GM12865 (cell line): ENCODE data around the gene KIAA0586.
"Not testable (repeated sequence)": the region's sequence is repeated elsewhere in the genome, so short reads cannot be mapped to it uniquely, and the experiment has no call there.

Source experiments
- DNase-seq: peaks from one replicate; pipeline ENCODE4 v3.0.0; 2010; ENCODE audit warnings: low read depth
- H3K4me3 ChIP-seq: 2 replicates; pipeline ENCODE4 v1.5.1; 2011; ENCODE audit warnings: mild to moderate bottlenecking, low read depth, low read length, control low read depth
- TF ChIP-seq, protein P1 (sequence below): IDR thresholded peaks from 2 replicates; pipeline ENCODE4 v1.5.1; 2011; ENCODE audit warnings: low read length, control low read depth, low read depth, inconsistent platforms; ENCODE audit not compliant: insufficient read depth; ENCODE audit errors: missing control alignments

The KIAA0586 gene

GRCh38 chr14:58517592-58517991, 90.1 kb downstream of the KIAA0586 start:
- no peak for DNase-seq
- H3K4me3 ChIP-seq: no peak overlapping the region
- TF ChIP-seq, protein P1, sequence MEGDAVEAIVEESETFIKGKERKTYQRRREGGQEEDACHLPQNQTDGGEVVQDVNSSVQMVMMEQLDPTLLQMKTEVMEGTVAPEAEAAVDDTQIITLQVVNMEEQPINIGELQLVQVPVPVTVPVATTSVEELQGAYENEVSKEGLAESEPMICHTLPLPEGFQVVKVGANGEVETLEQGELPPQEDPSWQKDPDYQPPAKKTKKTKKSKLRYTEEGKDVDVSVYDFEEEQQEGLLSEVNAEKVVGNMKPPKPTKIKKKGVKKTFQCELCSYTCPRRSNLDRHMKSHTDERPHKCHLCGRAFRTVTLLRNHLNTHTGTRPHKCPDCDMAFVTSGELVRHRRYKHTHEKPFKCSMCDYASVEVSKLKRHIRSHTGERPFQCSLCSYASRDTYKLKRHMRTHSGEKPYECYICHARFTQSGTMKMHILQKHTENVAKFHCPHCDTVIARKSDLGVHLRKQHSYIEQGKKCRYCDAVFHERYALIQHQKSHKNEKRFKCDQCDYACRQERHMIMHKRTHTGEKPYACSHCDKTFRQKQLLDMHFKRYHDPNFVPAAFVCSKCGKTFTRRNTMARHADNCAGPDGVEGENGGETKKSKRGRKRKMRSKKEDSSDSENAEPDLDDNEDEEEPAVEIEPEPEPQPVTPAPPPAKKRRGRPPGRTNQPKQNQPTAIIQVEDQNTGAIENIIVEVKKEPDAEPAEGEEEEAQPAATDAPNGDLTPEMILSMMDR: no peak

DNA sequence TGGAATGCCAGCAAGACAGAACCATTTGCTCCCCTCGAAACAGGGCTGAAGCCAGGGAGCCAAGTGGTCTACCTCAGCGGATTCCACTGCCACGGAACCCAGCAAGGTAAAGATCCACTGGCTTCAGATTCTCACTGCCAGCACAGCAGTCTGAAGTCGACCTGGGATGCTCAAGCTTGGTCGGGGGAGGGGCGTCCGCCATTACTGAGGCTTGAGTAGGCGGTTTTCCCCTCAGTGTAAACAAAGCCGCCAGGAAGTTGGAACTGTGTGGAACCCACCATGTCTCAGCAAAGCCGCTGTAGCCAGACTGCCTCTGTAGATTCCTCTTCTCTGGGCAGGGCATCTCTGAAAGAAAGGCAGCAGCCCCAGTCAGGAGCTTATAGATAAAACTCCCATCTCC, 98.2 kb downstream of the KIAA0586 start:
- H3K4me3 ChIP-seq, DNase-seq: not testable (repeated sequence)

- no peak for DNase-seq
- TF ChIP-seq, protein P1: no peak
- H3K4me3 ChIP-seq: no peak overlapping the region
These were observed 105.9 kb downstream of the KIAA0586 start for GRCh38 chr14:58533446-58533845.

DNA sequence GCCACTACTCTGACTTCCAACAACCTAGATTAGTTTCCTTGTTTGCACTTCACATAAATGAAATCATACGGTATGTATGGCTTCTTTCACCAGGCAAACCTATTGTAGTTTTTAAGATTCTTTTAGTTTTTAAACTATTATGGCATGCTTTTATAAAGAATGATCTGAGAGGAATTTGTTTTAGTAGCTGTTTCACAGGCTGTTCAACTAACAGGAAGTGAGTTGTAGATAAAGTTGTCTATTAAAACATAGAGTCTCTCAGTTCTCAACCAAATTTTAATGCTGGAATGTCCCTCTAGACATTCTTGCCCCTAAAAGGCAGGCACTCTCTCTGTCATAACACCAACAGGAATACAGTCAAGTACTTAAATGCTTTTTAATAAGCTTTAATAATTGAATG, 107.5 kb downstream of the KIAA0586 start:
- no peak overlapping the region for H3K4me3 ChIP-seq
- TF ChIP-seq, protein P1: no peak
- no peak for DNase-seq

DNA sequence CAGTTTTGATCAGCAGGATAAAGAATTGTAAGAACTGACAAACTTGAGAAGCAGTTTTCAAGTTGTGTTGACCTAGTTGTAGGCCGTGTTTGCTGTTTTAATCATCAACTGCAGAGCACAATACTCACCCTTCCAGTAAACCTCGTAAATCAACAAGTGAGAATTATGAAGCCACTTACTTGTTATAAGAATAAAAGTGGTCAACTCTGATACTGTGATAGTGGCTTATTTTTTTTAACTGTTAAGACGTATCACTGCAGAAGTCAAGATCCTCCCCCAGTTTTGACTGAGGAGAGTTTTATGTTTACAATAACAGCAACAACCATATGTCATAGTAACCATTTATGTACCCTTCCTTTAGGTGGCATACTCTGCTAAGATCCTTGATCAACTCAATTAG, 109.5 kb downstream of the KIAA0586 start:
- TF ChIP-seq, protein P1: no peak
- no peak overlapping the region for H3K4me3 ChIP-seq
- no peak for DNase-seq

DNA sequence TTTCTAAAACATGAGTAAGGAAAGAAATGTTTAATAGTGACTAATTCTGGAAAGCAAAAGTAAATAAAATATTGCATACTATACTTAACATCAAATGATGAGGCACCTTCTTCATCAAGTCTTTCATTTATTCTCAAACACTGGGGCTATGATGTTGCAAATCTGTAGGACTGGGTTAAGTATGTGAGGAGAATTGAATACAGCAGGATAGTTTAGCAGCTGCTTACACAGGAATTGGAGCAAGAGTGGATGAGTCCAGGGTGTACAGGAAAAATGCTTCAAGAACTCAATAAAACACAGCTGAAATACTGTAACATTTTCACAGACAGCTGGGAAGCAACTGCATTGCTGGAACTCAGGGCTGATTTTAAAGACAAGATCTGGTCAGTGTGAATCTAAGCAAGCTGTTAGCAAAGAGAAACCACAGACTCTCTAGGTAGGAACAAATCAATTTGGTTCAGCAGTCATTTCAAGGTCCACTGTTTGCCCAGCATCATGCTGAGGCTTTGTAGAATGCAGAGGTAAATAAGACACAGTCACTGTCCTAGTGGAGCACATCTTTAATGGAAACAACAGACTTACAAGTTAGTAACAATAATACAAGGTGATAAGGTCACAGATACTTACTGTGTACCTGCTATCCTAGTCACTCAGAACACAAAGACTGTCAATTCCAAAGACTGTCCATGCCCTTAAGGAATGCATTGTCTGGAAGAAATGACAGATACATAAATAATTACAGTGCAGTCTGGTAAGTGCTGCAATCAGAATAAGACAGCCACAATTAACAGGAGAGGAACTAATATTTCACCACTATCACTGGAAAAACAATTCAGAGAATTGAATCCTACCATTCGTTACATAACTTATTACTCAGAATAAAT, 113.5 kb downstream of the KIAA0586 start:
- no peak for DNase-seq

DNA sequence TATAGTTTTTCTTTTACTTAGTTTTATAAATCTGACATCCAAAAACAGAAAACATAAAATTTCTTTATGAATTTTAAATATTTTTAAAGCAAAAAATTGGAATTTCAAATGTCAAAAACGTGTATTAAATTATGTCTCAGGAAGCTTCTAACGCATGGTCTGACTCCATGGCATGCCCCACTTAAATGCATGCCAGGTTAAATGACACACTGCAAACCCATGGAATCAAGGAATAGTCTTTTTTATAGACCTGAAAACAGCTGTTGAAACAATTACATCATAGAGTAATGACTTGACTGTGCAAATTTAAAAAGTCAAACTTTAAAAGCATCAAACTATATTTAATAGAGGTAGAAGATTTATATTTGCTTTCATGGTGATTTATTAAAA, 114.1 kb downstream of the KIAA0586 start:
- no peak overlapping the region for H3K4me3 ChIP-seq
- TF ChIP-seq, protein P1: no peak
- DNase-seq: no peak

More for the DNA sequence above, 113.5 kb downstream of the KIAA0586 start:
- no peak overlapping the region for H3K4me3 ChIP-seq
- TF ChIP-seq, protein P1: no peak
